Liver (tissue), 3 donors: Measurements from ENCODE around the gene FZD4.

Source experiments
- ATF3 ChIP-seq: IDR thresholded peaks from 2 replicates; pipeline ENCODE4 v1.6.1; 2016; ENCODE audit warnings: antibody characterized with exemption
- CTCF ChIP-seq: fragments of 150-350 bp; IDR thresholded peaks from 2 replicates; pipeline ENCODE4 v1.5.1; 2017; ENCODE audit warnings: improper control_type of control experiment, low read depth, low read length; ENCODE audit not compliant: missing input control
- EGR1 ChIP-seq, 2 donors: IDR thresholded peaks; 2 replicates each; pipeline ENCODE4 v1.6.1; 2016 to 2018; ENCODE audit warnings: antibody characterized with exemption in 2 of 2, low read depth in 2 of 2
- JUND ChIP-seq, 2 donors: IDR thresholded peaks; 2 replicates each; pipeline ENCODE4 v1.6.1; 2016; ENCODE audit warnings: antibody characterized with exemption in 2 of 2
- MAX ChIP-seq: IDR thresholded peaks from 2 replicates; pipeline ENCODE4 v1.6.1; 2016; ENCODE audit warnings: antibody characterized with exemption
- RXRA ChIP-seq, 2 donors: IDR thresholded peaks; 2 replicates each; pipeline ENCODE4 v1.6.1; 2017 to 2018; ENCODE audit warnings: antibody characterized with exemption in 2 of 2, mild to moderate bottlenecking in 1 of 2
- SP1 ChIP-seq: IDR thresholded peaks from 2 replicates; pipeline ENCODE4 v1.6.1; 2018; ENCODE audit warnings: antibody characterized with exemption, mild to moderate bottlenecking
- YY1 ChIP-seq: IDR thresholded peaks from 2 replicates; pipeline ENCODE4 v1.6.1; 2016; ENCODE audit warnings: antibody characterized with exemption, mild to moderate bottlenecking
- ZBTB33 ChIP-seq: IDR thresholded peaks from 2 replicates; pipeline ENCODE4 v1.6.1; 2016; ENCODE audit warnings: antibody characterized with exemption
- donor health status: healthy.
- donor health status: healthy.

GRCh38 chr11:86952221-86952875 lies 2.8 kb downstream of the FZD4 start:
- TF ChIP-seq JUND (IDR thresholded peaks at IDR 0.05) (no peak), YY1 (no peak), RXRA (IDR thresholded peaks at IDR 0.05) (no peak), MAX (no peak), CTCF (no peak), EGR1 (IDR thresholded peaks at IDR 0.05; ENCODE audit: low read depth in 2 of 2) (no peak), SP1 (no peak), ATF3 (no peak), ZBTB33 (no peak)
